ENCODE data around the gene TUBGCP2. TPM values are rescaled to one million over a fixed set of nuclear protein-coding genes. Genes with fewer than 3 reads are reported as not detected.

The TUBGCP2 gene
- polyA plus RNA-seq, 3 donors = 25.9 to 78.6 (median 39.3) TPM

DNA sequence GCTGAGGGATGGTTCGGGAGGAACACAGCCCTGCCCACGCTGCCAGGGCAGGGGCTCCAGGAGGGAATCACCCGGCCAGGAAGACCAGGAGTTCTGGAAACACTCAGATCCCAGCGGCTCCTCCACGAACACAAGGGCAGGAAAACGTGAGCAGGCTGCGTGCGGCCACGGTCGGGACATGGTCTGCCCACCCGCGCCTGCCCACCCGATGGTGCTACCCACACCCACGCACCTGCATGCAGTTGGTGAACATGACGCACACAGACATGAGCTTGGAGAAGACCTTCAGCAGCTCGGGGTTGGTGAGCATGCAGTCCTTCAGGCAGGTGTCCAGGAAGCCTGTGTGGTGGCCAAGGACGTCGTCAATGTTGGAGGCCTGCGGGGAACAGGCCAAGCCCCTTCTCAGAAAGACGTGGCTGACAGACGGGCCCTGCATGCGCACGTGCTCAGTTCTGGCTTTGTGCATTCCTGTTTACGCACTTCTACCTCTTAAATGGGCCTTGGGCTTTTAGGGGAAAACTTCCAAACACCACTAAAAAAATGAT is 25.8 kb downstream of the TUBGCP2 start:
- peaks cover 35 to 37% of the 10 kb centered on the region in 2 donors for H3K4me1 ChIP-seq (ENCODE audit: control insufficient read depth in 1 of 2, insufficient read depth in 2 of 2, low read length in 2 of 2)
- no peak overlapping the region for H3K9ac ChIP-seq (ENCODE audit: insufficient read depth, low read length, poor library complexity, severe bottlenecking)
- H3K4me2 ChIP-seq (replicated peaks; ENCODE audit: extremely low read depth, low read length, poor library complexity, severe bottlenecking) = no peak overlapping the region
- H3K36me3 ChIP-seq (replicated peaks in 1 of 2; ENCODE audit: control insufficient read depth in 1 of 2, insufficient read depth in 2 of 2, low read length in 2 of 2) = peaks cover 66 to 74% of the 10 kb centered on the region in 2 donors
- TF ChIP-seq, protein P1, sequence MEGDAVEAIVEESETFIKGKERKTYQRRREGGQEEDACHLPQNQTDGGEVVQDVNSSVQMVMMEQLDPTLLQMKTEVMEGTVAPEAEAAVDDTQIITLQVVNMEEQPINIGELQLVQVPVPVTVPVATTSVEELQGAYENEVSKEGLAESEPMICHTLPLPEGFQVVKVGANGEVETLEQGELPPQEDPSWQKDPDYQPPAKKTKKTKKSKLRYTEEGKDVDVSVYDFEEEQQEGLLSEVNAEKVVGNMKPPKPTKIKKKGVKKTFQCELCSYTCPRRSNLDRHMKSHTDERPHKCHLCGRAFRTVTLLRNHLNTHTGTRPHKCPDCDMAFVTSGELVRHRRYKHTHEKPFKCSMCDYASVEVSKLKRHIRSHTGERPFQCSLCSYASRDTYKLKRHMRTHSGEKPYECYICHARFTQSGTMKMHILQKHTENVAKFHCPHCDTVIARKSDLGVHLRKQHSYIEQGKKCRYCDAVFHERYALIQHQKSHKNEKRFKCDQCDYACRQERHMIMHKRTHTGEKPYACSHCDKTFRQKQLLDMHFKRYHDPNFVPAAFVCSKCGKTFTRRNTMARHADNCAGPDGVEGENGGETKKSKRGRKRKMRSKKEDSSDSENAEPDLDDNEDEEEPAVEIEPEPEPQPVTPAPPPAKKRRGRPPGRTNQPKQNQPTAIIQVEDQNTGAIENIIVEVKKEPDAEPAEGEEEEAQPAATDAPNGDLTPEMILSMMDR (IDR thresholded peaks at IDR 0.05) = no peak
- WGBS (ENCODE audit: insufficient coverage) = 96% methylated on average over 24 of the region's 24 CpGs
- no peaks in the 10 kb centered on the region for H3K79me2 ChIP-seq (ENCODE audit: insufficient read depth, low read length)
- H3K27me3 ChIP-seq (ENCODE audit: control insufficient read depth in 2 of 2, insufficient read depth in 2 of 2, low read length in 2 of 2) = no peaks in the 10 kb centered on the region
- Mint-ChIP-seq H3K27me3 (ENCODE audit: low read depth in 3 of 3) (no peaks in the 10 kb centered on the region), H3K4me3 (no peak overlapping the region), H3K27ac (peak overlapping the region in 1 of 7 donors; percentile 52), H3K36me3 (peaks cover 69 to 81% of the 10 kb centered on the region in 2 donors), H3K4me1 (peaks cover 33% of the 10 kb centered on the region), H3K9me3 (no peaks in the 10 kb centered on the region)
- no peak for DNase-seq
- intact Hi-C loops (cut with micrococcal nuclease) = no loop called here
- H3K9me3 ChIP-seq (replicated peaks in 1 of 2; ENCODE audit: control insufficient read depth in 1 of 2, insufficient read depth in 1 of 2, low read length in 2 of 2) = no peaks in the 10 kb centered on the region
- H4K20me1 ChIP-seq (ENCODE audit: insufficient read depth, low read length) = peaks cover 18% of the 10 kb centered on the region
- no peak overlapping the region for H3K4me3 ChIP-seq (replicated peaks in 1 of 3; ENCODE audit: low read depth in 2 of 3, low read length in 3 of 3)
- no peak overlapping the region for H2AFZ ChIP-seq (ENCODE audit: insufficient read depth, low read depth, low read length, poor library complexity, severe bottlenecking)
- no peak overlapping the region for H3K27ac ChIP-seq (ENCODE audit: low read depth in 1 of 2, low read length in 2 of 2)

DNA sequence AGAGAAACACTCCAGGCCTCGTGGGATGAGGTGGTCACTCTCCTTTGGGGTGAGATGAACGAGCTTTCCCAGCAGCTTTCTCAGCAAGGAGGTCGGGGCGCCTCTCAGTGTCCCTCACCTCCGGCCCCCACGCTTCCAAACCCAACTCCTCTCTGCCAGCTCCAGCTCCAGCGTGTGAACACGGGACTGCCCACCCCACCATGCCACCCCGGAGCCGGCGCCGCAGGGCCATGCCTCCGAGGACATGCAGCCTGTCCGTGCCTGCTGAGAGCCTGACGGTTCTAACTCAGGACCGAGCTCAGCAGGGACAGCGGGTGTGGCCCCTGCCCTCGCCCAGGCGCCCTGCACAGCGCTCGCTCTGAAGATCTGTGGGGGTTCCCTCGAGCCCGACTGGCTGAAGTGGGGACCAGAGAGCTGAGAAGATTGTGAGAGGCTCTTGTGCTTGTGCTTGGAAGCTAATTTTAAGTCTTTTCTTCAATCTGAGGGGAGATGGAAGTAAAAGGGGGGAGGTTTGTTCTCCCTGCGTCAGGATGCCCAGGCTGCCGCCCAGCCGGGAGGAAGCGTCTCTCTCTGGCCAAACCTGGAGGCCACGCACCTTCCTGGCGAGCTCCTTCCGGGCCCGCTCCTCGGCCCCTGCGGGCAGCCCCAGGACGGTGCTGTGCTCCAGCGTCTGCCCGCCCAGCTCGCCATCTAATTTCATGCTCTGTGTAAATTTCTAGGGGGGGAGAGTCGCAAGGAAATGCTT is 26.9 kb downstream of the TUBGCP2 start:
- intact Hi-C loops (cut with micrococcal nuclease) = no loop called here
- Histone ChIP-seq H3K4me3 (replicated peaks in 1 of 3; ENCODE audit: low read depth in 2 of 3, low read length in 3 of 3) (no peak overlapping the region), H3K4me2 (replicated peaks; ENCODE audit: extremely low read depth, low read length, poor library complexity, severe bottlenecking) (no peak overlapping the region), H3K27ac (ENCODE audit: low read depth in 1 of 2, low read length in 2 of 2) (no peak overlapping the region), H3K4me1 (ENCODE audit: control insufficient read depth in 1 of 2, insufficient read depth in 2 of 2, low read length in 2 of 2) (peaks cover 46 to 48% of the 10 kb centered on the region in 2 donors), H4K20me1 (ENCODE audit: insufficient read depth, low read length) (peaks cover 14% of the 10 kb centered on the region), H3K36me3 (replicated peaks in 1 of 2; ENCODE audit: control insufficient read depth in 1 of 2, insufficient read depth in 2 of 2, low read length in 2 of 2) (peaks cover 57 to 63% of the 10 kb centered on the region in 2 donors), H3K9me3 (replicated peaks in 1 of 2; ENCODE audit: control insufficient read depth in 1 of 2, insufficient read depth in 1 of 2, low read length in 2 of 2) (no peaks in the 10 kb centered on the region), H3K27me3 (ENCODE audit: control insufficient read depth in 2 of 2, insufficient read depth in 2 of 2, low read length in 2 of 2) (no peaks in the 10 kb centered on the region), H2AFZ (ENCODE audit: insufficient read depth, low read depth, low read length, poor library complexity, severe bottlenecking) (no peak overlapping the region), H3K79me2 (ENCODE audit: insufficient read depth, low read length) (peaks cover 6% of the 10 kb centered on the region), H3K9ac (ENCODE audit: insufficient read depth, low read length, poor library complexity, severe bottlenecking) (no peak overlapping the region)
- H3K4me3 Mint-ChIP-seq = no peak overlapping the region
- TF ChIP-seq, protein P1 (IDR thresholded peaks at IDR 0.05) = no peak
- 94% methylated on average over 24 of the region's 38 CpGs for WGBS (ENCODE audit: insufficient coverage)
- H3K27ac Mint-ChIP-seq = peak overlapping the region in 5 of 7 donors; percentile 19 to 74 (median 35)
- no peak for DNase-seq
- H3K4me1 Mint-ChIP-seq = peaks cover 39% of the 10 kb centered on the region
- H3K36me3 Mint-ChIP-seq = peaks cover 61 to 70% of the 10 kb centered on the region in 2 donors
- no peaks in the 10 kb centered on the region for H3K27me3 Mint-ChIP-seq (ENCODE audit: low read depth in 3 of 3)
- H3K9me3 Mint-ChIP-seq = no peaks in the 10 kb centered on the region

Data from CD14-positive monocyte (primary cell).